PC-3 (cell line): Measurements from ENCODE around the gene IQCK. TPM values are rescaled to one million over a fixed set of nuclear protein-coding genes. Genes with fewer than 3 reads are reported as not detected.
A peak's percentile ranks its signal among the peaks of the same experiment; 100 is the strongest.

Source experiments
- ATAC-seq: fragments of 200-7000 bp; cut with Tn5 transposase; 2 replicates; pipeline ENCODE4 v1.9.1; 2020; ENCODE audit warnings: mild to moderate bottlenecking, moderate library complexity
- BruUV-seq: library from RNA; stranded (reverse); fragments of 400-500 nt; replicated peaks from 2 replicates; lab custom pipeline; 2021; lab: Mats Ljungman, UMichigan
- CTCF ChIA-PET: fragments of 300-600 bp; sonication (Branson Sonifier 250); formaldehyde crosslinking; loops from one replicate; lab custom pipeline; 2022; ENCODE audit warnings: antibody characterized with exemption; lab: Charles Lee
- POLR2A ChIA-PET: fragments of 300-600 bp; sonication (Branson Sonifier 250); formaldehyde crosslinking; loops from one replicate; lab custom pipeline; 2022; ENCODE audit warnings: antibody characterized with exemption; ENCODE audit not compliant: unreplicated experiment; lab: Charles Lee
- DNase-seq: peaks from one replicate; pipeline ENCODE4 v3.0.0-alpha.2; 2015
- H2AFZ ChIP-seq: fragments of 300-600 bp; sonication (generic); 2 replicates; pipeline ENCODE4 v1.6.0; 2016; ENCODE audit warnings: antibody characterized with exemption, low read length
- H3F3A ChIP-seq: fragments of 300-600 bp; sonication (generic); one replicate; pipeline ENCODE4 v1.6.0; 2017; ENCODE audit warnings: antibody characterized with exemption, low read length, control low read depth, mild to moderate bottlenecking; ENCODE audit not compliant: unreplicated experiment
- H3K27ac ChIP-seq: fragments of 300-600 bp; sonication (generic); 2 replicates; pipeline ENCODE4 v1.5.1; 2016; ENCODE audit warnings: mild to moderate bottlenecking, low read length
- H3K27me3 ChIP-seq: fragments of 300-600 bp; sonication (generic); 2 replicates; pipeline ENCODE4 v1.6.1; 2016; ENCODE audit warnings: low read length, mixed read lengths
- H3K36me3 ChIP-seq: fragments of 300-600 bp; sonication (generic); 2 replicates; pipeline ENCODE4 v1.6.1; 2016; ENCODE audit warnings: low read depth, mixed run types, low read length, mixed read lengths
- H3K4me1 ChIP-seq: fragments of 300-600 bp; sonication (generic); 2 replicates; pipeline ENCODE4 v1.5.1; 2016; ENCODE audit warnings: low read length; ENCODE audit not compliant: insufficient read depth
- H3K4me2 ChIP-seq: fragments of 300-600 bp; sonication (generic); 2 replicates; pipeline ENCODE4 v1.6.0; 2016; ENCODE audit warnings: low read length
- H3K4me3 ChIP-seq: fragments of 300-600 bp; sonication (generic); 2 replicates; pipeline ENCODE4 v1.5.1; 2016; ENCODE audit warnings: mild to moderate bottlenecking, low read length, mixed read lengths
- H3K79me2 ChIP-seq: fragments of 300-600 bp; sonication (generic); 2 replicates; pipeline ENCODE4 v1.6.1; 2017; ENCODE audit warnings: low read length, mixed read lengths
- H3K9ac ChIP-seq: fragments of 300-600 bp; sonication (generic); 2 replicates; pipeline ENCODE4 v1.6.0; 2016; ENCODE audit warnings: mild to moderate bottlenecking, low read length
- H3K9me2 ChIP-seq: fragments of 300-600 bp; sonication (generic); replicated peaks from 2 replicates; pipeline ENCODE4 v1.6.1; 2016; ENCODE audit warnings: mixed run types, low read length, mixed read lengths
- H3K9me3 ChIP-seq: fragments of 300-600 bp; sonication (generic); 2 replicates; pipeline ENCODE4 v1.6.1; 2016; ENCODE audit warnings: low read length, mixed read lengths
- H4K20me1 ChIP-seq: fragments of 300-600 bp; sonication (generic); 2 replicates; pipeline ENCODE4 v1.6.1; 2016; ENCODE audit warnings: low read length, mixed read lengths
- EZH2 ChIP-seq: fragments of 300-600 bp; sonication (generic); IDR thresholded peaks from one replicate; pipeline ENCODE4 v1.6.1; 2017; ENCODE audit warnings: antibody characterized with exemption, mild to moderate bottlenecking, low read length; ENCODE audit not compliant: unreplicated experiment
- EZH2phosphoT487 ChIP-seq: fragments of 300-600 bp; sonication (generic); IDR thresholded peaks from 2 replicates; pipeline ENCODE4 v1.6.1; 2018; ENCODE audit warnings: mild to moderate bottlenecking, antibody characterized with exemption, low read length, borderline replicate concordance
- intact Hi-C: fragments of 100-400 bp; cut with micrococcal nuclease; formaldehyde crosslinking; loops from 2 replicates; pipeline ENCODE4 v1.9.0; 2023
- total RNA-seq: library from RNA; depleted of rRNA; stranded (reverse); fragments of >200 nt; gene quantifications from 2 replicates; pipeline ENCODE4 v1.2.3, GENCODE V29; 2014
- TF ChIP-seq, protein P1 (sequence below): fragments of 300-600 bp; sonication (generic); conservative IDR thresholded peaks from 2 replicates; pipeline ENCODE4 v1.5.1; 2017; ENCODE audit warnings: antibody characterized with exemption, low read depth, mild to moderate bottlenecking, low read length

Gene IQCK
- total RNA-seq, 1 experiment from 2014 or later = 8.9 TPM

- no peaks in the 10 kb centered on the region for H4K20me1 ChIP-seq
- no peaks in the 10 kb centered on the region for H3K36me3 ChIP-seq
- H3K9me3 ChIP-seq = no peaks in the 10 kb centered on the region
- no peaks in the 10 kb centered on the region for H3K27me3 ChIP-seq
- no peaks in the 10 kb centered on the region for H3K9me2 ChIP-seq
- no peak for TF ChIP-seq EZH2phosphoT487
- TF ChIP-seq EZH2 = no peak
- TF ChIP-seq, protein P1, sequence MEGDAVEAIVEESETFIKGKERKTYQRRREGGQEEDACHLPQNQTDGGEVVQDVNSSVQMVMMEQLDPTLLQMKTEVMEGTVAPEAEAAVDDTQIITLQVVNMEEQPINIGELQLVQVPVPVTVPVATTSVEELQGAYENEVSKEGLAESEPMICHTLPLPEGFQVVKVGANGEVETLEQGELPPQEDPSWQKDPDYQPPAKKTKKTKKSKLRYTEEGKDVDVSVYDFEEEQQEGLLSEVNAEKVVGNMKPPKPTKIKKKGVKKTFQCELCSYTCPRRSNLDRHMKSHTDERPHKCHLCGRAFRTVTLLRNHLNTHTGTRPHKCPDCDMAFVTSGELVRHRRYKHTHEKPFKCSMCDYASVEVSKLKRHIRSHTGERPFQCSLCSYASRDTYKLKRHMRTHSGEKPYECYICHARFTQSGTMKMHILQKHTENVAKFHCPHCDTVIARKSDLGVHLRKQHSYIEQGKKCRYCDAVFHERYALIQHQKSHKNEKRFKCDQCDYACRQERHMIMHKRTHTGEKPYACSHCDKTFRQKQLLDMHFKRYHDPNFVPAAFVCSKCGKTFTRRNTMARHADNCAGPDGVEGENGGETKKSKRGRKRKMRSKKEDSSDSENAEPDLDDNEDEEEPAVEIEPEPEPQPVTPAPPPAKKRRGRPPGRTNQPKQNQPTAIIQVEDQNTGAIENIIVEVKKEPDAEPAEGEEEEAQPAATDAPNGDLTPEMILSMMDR = no peak
- H3F3A ChIP-seq = no peaks in the 10 kb centered on the region
- H2AFZ ChIP-seq = no peak overlapping the region
- no peak overlapping the region for H3K4me2 ChIP-seq
- no TSS peak for BruUV-seq
- DNase-seq = no peak
- no peak overlapping the region for H3K27ac ChIP-seq
- POLR2A ChIA-PET = interaction anchor here (0.6 kb wide), 1 partner anchor 140 kb away, joined by 3 read pairs; no protein-coding TSS in a partner anchor
- intact Hi-C loops = loop anchor here (5.0 kb wide), 3 partner anchors 57 to 192 kb away; no protein-coding TSS in a partner anchor
- no peak overlapping the region for H3K4me3 ChIP-seq
- 0 out of 2 replicates have a peak, but pooled peaks cover 4% of the 10 kb centered on the region for H3K79me2 ChIP-seq
- ATAC-seq = no peak
- no peak overlapping the region for H3K9ac ChIP-seq
- H3K4me1 ChIP-seq = peaks cover 37% of the 10 kb centered on the region
- CTCF ChIA-PET = no interaction called here
These were observed 23.1 kb upstream of the IQCK start for GRCh38 chr16:19694989-19695388.

DNA sequence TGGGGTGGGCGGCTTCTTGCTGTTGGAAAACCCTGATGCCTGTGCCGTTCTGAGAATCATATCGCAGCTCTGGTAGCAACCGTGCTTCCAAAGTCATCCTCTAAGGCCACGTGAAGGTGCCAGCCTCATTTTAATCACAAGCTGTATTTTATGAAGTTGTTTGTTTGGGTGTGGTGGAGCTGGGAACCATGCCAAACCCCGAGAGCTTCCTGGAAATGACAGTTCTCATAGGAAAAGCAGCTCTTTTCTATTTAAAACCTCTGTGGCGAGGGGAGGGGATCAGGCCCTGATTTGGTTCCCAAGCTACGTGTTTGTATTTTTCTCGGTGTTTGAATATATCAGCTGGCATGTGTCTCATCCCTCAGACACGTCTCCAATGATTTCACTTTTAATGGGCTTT, 21.7 kb upstream of the IQCK start:
- Histone ChIP-seq H3K4me2 (peak overlapping the region; percentile 55), H3K79me2 (0 out of 2 replicates have a peak, but pooled peaks cover 4% of the 10 kb centered on the region), H2AFZ (peak overlapping the region; percentile 42; the same call in 1 of the 2 replicates), H3K36me3 (no peaks in the 10 kb centered on the region), H3K4me1 (peaks cover 45% of the 10 kb centered on the region), H3K27me3 (no peaks in the 10 kb centered on the region), H3K9ac (peak overlapping the region; percentile 44; the same call in 1 of the 2 replicates), H4K20me1 (no peaks in the 10 kb centered on the region), H3K9me2 (no peaks in the 10 kb centered on the region), H3K4me3 (no peak overlapping the region), H3K9me3 (no peaks in the 10 kb centered on the region), H3F3A (no peaks in the 10 kb centered on the region), H3K27ac (peak overlapping the region; percentile 69)
- intact Hi-C loops = loop anchor here (5.0 kb wide), 3 partner anchors 56 to 191 kb away; no protein-coding TSS in a partner anchor
- POLR2A ChIA-PET = interaction anchor here (0.6 to 0.9 kb wide), 4 partner anchors 8 to 1406 kb away, joined by 3 to 5 read pairs (median 4); no protein-coding TSS in a partner anchor
- BruUV-seq = no TSS peak
- TF ChIP-seq EZH2phosphoT487 = no peak
- TF ChIP-seq, protein P1 = no peak
- TF ChIP-seq EZH2 = no peak
- DNase-seq (peak; percentile 83), ATAC-seq (peak; percentile 68)
- CTCF ChIA-PET = interaction anchor here (0.6 to 1.2 kb wide), 4 partner anchors 95 to 688 kb away, joined by 3 to 8 read pairs (median 4); partner anchors contain the start of gene GPRC5B

DNA sequence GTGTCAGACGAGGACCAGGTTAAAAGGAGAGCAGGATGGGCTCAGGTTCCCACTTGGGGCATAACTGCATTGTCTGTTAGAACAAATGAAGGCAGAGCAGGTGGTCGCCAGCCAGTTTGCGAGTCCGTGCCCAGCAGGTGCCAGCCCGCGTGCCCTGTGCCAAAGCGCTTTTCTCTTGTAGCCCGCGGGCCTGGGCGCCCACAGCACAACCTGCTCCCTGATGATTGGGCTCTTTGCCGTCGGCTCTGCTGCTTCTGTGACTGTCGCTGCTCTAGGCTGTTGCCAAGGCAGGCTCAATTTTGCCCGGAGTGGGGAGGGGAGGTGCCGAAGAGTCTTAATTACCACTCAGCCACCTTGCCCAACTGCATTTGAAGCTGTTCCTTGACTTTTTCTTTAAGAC, 21.1 kb upstream of the IQCK start:
- H3K9me2 ChIP-seq = no peaks in the 10 kb centered on the region
- peak overlapping the region; percentile 66 for H3K27ac ChIP-seq
- no peak overlapping the region for H3K4me3 ChIP-seq
- no peaks in the 10 kb centered on the region for H4K20me1 ChIP-seq
- no peak overlapping the region for H2AFZ ChIP-seq
- ATAC-seq = no peak
- H3F3A ChIP-seq = no peaks in the 10 kb centered on the region
- ChIA-PET CTCF (interaction anchor here (1.1 to 1.2 kb wide), 2 partner anchors 96 to 188 kb away, joined by 4 to 8 read pairs; partner anchors contain the start of gene GPRC5B), POLR2A (interaction anchor here (0.6 to 0.9 kb wide), 2 partner anchors 8 to 1405 kb away, joined by 3 to 4 read pairs; no protein-coding TSS in a partner anchor)
- TF ChIP-seq, protein P1 = no peak
- no peak for TF ChIP-seq EZH2
- TF ChIP-seq EZH2phosphoT487 = no peak
- DNase-seq = no peak
- H3K27me3 ChIP-seq = no peaks in the 10 kb centered on the region
- peak overlapping the region; percentile 55 for H3K4me2 ChIP-seq
- H3K4me1 ChIP-seq = peaks cover 41% of the 10 kb centered on the region
- no peaks in the 10 kb centered on the region for H3K36me3 ChIP-seq
- BruUV-seq = no TSS peak
- H3K79me2 ChIP-seq = 0 out of 2 replicates have a peak, but pooled peaks cover 4% of the 10 kb centered on the region
- intact Hi-C loops = loop anchor here (5.0 kb wide), 3 partner anchors 55 to 190 kb away; no protein-coding TSS in a partner anchor
- H3K9me3 ChIP-seq = no peaks in the 10 kb centered on the region
- peak overlapping the region; percentile 44; the same call in 1 of the 2 replicates for H3K9ac ChIP-seq
